ENCODE data around the gene MYH15. TPM values are rescaled to one million over a fixed set of nuclear protein-coding genes. Genes with fewer than 3 reads are reported as not detected.

MYH15 gene
- total and polyA plus RNA-seq, 8 donors: 0.03 to 0.19 (median 0.06) TPM; not detected in 3

DNA sequence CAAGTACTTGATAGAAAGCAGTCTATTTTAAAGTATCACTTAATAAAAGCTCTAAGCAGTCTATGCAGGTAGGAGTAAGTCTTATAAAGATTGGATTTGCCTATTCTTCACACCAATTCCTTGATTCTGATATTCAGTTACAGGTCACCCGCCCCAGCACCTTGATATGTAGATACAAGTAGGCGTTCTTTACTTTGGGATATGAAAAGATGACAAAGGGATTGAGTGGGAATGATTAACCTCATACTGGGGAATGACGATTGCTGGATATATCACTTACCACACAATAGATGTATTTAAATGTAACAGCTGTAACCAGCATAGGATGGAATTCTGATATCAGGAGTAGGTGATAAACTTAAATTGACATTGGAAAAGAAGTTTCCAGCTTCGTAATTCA is 166.9 kb downstream of the MYH15 start:
- FAIRE-seq (no peak), DNase-seq (no peak), ATAC-seq (no peak)
- 44 to 47% methylated on average over 4 of the region's 4 CpGs for WGBS, 2 donors
- H3K27ac ChIP-seq: peak overlapping the region in 3 of 4 donors; percentile 13 to 45 (median 35)
- no peak overlapping the region for H3K4me3 ChIP-seq
- intact Hi-C loops (cut with DNase I): no loop called here
- peaks cover 18 to 35% (median 34%) of the 10 kb centered on the region in 3 donors for H3K4me1 ChIP-seq
- H3K36me3 ChIP-seq: no peaks in the 10 kb centered on the region
- TF ChIP-seq, protein P1, sequence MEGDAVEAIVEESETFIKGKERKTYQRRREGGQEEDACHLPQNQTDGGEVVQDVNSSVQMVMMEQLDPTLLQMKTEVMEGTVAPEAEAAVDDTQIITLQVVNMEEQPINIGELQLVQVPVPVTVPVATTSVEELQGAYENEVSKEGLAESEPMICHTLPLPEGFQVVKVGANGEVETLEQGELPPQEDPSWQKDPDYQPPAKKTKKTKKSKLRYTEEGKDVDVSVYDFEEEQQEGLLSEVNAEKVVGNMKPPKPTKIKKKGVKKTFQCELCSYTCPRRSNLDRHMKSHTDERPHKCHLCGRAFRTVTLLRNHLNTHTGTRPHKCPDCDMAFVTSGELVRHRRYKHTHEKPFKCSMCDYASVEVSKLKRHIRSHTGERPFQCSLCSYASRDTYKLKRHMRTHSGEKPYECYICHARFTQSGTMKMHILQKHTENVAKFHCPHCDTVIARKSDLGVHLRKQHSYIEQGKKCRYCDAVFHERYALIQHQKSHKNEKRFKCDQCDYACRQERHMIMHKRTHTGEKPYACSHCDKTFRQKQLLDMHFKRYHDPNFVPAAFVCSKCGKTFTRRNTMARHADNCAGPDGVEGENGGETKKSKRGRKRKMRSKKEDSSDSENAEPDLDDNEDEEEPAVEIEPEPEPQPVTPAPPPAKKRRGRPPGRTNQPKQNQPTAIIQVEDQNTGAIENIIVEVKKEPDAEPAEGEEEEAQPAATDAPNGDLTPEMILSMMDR (IDR thresholded peaks at IDR 0.05): no peak
- no peaks in the 10 kb centered on the region for H3K27me3 ChIP-seq
- H3K9me3 ChIP-seq: no peaks in the 10 kb centered on the region

DNA sequence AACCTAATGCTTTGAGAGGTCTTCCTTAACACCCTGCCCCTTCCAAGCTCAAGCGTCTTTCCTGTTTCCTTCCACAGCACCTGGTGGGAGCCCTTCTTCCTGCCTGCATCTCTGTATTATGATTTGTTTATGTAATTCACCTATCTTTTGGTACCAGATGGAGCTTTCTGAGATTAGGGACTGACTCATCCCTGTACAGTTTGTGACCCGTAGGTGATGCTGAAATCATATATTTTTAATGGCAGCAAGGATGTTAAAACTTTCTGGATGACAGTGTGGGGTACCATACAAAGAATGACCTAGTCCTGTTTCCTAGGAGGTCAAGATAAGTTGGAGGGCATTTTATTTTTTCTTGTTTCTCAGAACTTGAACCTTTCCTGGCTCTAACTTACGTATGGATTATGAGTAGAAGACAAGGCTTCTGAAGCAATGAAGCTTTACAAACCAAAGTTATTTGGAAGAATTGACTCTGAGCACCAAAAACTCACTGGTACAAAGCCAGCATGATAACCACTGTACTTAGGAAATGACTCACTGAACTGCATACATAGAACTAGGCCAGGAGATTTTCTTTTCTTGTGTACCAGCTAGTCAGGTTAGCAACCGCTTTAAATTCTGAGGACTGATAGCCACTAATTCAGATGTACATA is 167.4 kb downstream of the MYH15 start:
- H3K4me1 ChIP-seq: peaks cover 20 to 37% (median 35%) of the 10 kb centered on the region in 3 donors
- peak overlapping the region in 2 of 4 donors; percentile 35 to 45 for H3K27ac ChIP-seq
- TF ChIP-seq, protein P1 (IDR thresholded peaks at IDR 0.05): no peak
- DNase-seq (no peak), FAIRE-seq (no peak), ATAC-seq (peak; percentile 44 to 77 (median 62))
- no peak overlapping the region for H3K4me3 ChIP-seq
- no peaks in the 10 kb centered on the region for H3K9me3 ChIP-seq
- H3K36me3 ChIP-seq: no peaks in the 10 kb centered on the region
- 54 to 72% methylated on average over 4 of the region's 4 CpGs for WGBS, 2 donors
- intact Hi-C loops (cut with DNase I): no loop called here
- no peaks in the 10 kb centered on the region for H3K27me3 ChIP-seq

DNA sequence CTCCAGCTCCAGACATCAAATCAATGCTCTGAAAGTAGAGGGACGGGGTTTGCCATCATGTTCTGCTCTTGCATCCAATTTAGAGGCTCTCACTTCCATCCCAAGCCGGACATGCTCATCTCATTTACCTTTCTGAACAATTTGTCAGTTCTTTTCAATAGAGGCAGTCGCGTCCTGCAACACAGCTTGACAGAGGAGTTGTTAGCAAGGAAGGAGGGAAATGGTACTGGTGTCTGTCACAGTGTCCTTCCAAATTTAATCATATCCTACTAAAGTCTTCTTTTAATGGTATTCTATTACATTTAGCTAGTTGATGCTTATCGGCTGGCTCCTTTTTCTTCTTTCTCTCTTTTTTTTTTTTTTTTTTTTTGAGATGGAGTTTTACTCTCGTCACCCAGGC is 168.5 kb downstream of the MYH15 start:
- Histone ChIP-seq H3K4me3 (no peak overlapping the region), H3K27ac (no peak overlapping the region), H3K27me3 (no peaks in the 10 kb centered on the region), H3K4me1 (peaks cover 20 to 37% (median 35%) of the 10 kb centered on the region in 3 donors), H3K36me3 (no peaks in the 10 kb centered on the region), H3K9me3 (no peaks in the 10 kb centered on the region)
- intact Hi-C loops (cut with DNase I): no loop called here
- WGBS, 2 donors: 83 to 97% methylated on average over 6 of the region's 6 CpGs
- DNase-seq (no peak), ATAC-seq (no peak), FAIRE-seq (no peak)
- TF ChIP-seq, protein P1 (IDR thresholded peaks at IDR 0.05): no peak

DNA sequence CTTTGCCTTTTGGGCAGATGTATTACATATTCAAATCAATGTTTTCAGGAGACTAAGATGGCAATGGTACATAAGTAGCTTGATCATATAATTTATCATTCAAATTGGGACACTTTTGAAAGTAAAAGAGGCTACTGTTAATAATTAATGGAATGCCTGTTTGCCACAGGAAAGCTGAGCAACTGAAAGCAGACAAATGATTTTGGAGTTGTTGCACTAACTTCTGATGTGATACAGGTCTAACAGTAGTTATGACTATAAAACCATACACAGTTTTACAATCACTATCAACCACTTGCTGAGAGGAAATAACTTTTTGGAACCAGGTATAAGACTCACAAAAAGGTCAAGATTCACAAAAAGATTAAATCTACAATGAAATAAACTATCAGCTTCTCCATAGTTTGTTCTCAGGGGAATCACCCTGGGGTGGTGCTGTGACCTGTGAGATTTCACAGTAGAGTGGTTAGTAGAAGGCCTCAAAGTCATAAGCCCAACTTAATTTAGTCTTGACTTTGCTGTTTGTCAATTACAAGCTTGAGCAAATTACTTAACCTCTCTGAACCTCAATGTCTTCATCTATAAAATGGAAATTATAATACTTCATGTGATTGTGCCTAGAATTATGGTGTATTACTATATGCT is 171.4 kb downstream of the MYH15 start:
- intact Hi-C loops (cut with DNase I): no loop called here
- TF ChIP-seq, protein P1 (IDR thresholded peaks at IDR 0.05): no peak
- Histone ChIP-seq H3K4me1 (peaks cover 16 to 25% (median 19%) of the 10 kb centered on the region in 3 donors), H3K27me3 (no peaks in the 10 kb centered on the region), H3K36me3 (no peaks in the 10 kb centered on the region), H3K9me3 (no peaks in the 10 kb centered on the region), H3K27ac (no peak overlapping the region), H3K4me3 (no peak overlapping the region)
- FAIRE-seq (no peak), DNase-seq (no peak), ATAC-seq (peak in 1 of 4 donors; percentile 20)

DNA sequence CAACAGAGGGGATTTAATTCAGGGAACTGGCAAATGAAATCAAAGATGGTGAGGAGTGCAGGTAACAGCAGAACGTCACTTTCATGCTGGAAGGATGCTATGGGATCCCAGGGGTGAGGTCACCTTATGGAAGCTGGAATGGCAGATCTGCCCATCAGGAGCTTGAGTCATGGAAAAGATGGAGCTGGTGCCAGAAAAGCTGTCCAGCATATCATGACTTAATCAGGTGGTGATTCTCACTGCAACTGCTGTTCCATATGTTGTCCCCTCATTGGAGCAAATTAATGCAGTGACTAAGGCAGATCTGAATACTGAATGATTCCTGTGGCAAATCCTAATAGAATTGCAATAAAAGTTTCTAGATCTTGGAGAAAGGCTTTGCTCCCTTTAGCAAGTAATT is 175.7 kb downstream of the MYH15 start:
- 95 to 96% methylated on average over 1 of the region's 1 CpG for WGBS, 2 donors
- no peaks in the 10 kb centered on the region for H3K27me3 ChIP-seq
- intact Hi-C loops (cut with DNase I): no loop called here
- H3K27ac ChIP-seq: no peak overlapping the region
- DNase-seq: no peak
- no peak for ATAC-seq
- H3K4me1 ChIP-seq: peaks cover 6 to 16% (median 12%) of the 10 kb centered on the region in 3 donors
- FAIRE-seq: no peak
- no peak overlapping the region for H3K4me3 ChIP-seq
- no peaks in the 10 kb centered on the region for H3K36me3 ChIP-seq
- no peaks in the 10 kb centered on the region for H3K9me3 ChIP-seq
- TF ChIP-seq, protein P1 (IDR thresholded peaks at IDR 0.05): no peak
